ENCODE results near the gene ANO3.

ANO3 gene

GRCh38 chr11:26365284-26365683 is 33.4 kb downstream of the ANO3 start:
- no peak for DNase-seq

- no peak for DNase-seq
These were observed 45.7 kb downstream of the ANO3 start for GRCh38 chr11:26377619-26378018.

GRCh38 chr11:26399336-26399735 is 67.4 kb downstream of the ANO3 start:
- no peak for DNase-seq

GRCh38 chr11:26410706-26411366 is 78.9 kb downstream of the ANO3 start:
- DNase-seq = no peak

- no peak for DNase-seq
These were observed 81.0 kb downstream of the ANO3 start for GRCh38 chr11:26412955-26413354.

- DNase-seq = no peak
These were observed 86.5 kb downstream of the ANO3 start for GRCh38 chr11:26418386-26418912.

GRCh38 chr11:26420331-26420730 is 88.4 kb downstream of the ANO3 start:
- no peak for DNase-seq

- DNase-seq = no peak
These were observed 92.3 kb downstream of the ANO3 start for GRCh38 chr11:26424255-26424654.

GRCh38 chr11:26439854-26440253 is 107.9 kb downstream of the ANO3 start:
- no peak for DNase-seq

GRCh38 chr11:26442131-26442530 is 110.2 kb downstream of the ANO3 start:
- no peak for DNase-seq

- DNase-seq = no peak
These were observed 111.7 kb downstream of the ANO3 start for GRCh38 chr11:26443617-26444016.

GRCh38 chr11:26457636-26458035 is 125.7 kb downstream of the ANO3 start:
- DNase-seq = no peak

GRCh38 chr11:26465274-26465673 is 133.3 kb downstream of the ANO3 start:
- no peak for DNase-seq

GRCh38 chr11:26467506-26467905 is 135.6 kb downstream of the ANO3 start:
- DNase-seq = no peak

GRCh38 chr11:26470992-26471391 is 139.1 kb downstream of the ANO3 start:
- no peak for DNase-seq

GRCh38 chr11:26473216-26474194 is 141.6 kb downstream of the ANO3 start:
- peak; percentile 53 for DNase-seq

GRCh38 chr11:26474401-26474800 is 142.5 kb downstream of the ANO3 start:
- DNase-seq = no peak

- DNase-seq = no peak
These were observed 145.5 kb downstream of the ANO3 start for GRCh38 chr11:26477396-26477795.

- no peak for DNase-seq
These were observed 146.8 kb downstream of the ANO3 start for GRCh38 chr11:26478710-26479109.

GRCh38 chr11:26480041-26480440 is 148.1 kb downstream of the ANO3 start:
- no peak for DNase-seq

- no peak for DNase-seq
These were observed 151.2 kb downstream of the ANO3 start for GRCh38 chr11:26483108-26483507.

- no peak for DNase-seq
These were observed 158.6 kb downstream of the ANO3 start for GRCh38 chr11:26490546-26490945.

GRCh38 chr11:26493616-26494015 is 161.7 kb downstream of the ANO3 start:
- DNase-seq = no peak

GRCh38 chr11:26507229-26507628 is 175.3 kb downstream of the ANO3 start:
- no peak for DNase-seq
